ENCODE data around the gene SEC31A.

DNA sequence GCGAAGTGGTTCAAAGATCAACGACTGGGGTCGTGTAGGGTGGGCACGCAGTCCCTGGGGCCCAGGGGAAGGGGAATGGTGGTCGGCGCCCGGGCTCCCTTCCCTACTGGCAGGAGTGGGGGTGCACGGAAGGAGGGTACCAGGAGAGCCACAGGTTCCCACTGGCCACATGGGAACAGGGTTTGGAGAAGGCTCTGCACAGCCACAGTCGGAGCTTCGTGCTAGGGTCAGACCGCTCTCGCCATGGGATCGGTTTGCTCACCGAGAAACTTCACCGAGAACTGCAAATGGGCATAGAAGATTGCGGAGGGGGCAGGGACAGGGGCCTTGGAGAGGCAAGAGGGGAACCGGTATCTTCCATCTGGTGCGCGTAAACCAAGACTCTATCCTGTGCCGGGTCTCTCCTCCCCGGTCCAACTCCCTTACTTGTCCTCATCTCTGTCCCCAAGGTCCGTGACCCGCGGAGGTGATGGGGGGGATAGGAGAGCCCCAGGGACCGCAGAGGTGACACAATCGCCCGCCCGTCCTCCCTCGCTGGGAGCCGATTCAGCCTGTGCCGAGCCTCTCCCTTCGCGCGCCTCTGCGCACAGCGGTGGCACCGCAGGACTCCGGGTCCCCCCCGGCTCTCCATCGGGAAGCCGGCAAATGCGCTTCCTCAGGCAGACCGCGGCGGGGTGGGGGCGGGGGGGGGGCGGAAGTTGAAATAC, 93.4 kb downstream of the SEC31A start:
- TF ChIP-seq EZH2 (IDR thresholded peaks at IDR 0.05; ENCODE audit: borderline replicate concordance) (no peak), EZH2phosphoT487 (IDR thresholded peaks at IDR 0.05; ENCODE audit: low read depth, severe bottlenecking, unreplicated experiment) (no peak)
- TF ChIP-seq, protein P1, sequence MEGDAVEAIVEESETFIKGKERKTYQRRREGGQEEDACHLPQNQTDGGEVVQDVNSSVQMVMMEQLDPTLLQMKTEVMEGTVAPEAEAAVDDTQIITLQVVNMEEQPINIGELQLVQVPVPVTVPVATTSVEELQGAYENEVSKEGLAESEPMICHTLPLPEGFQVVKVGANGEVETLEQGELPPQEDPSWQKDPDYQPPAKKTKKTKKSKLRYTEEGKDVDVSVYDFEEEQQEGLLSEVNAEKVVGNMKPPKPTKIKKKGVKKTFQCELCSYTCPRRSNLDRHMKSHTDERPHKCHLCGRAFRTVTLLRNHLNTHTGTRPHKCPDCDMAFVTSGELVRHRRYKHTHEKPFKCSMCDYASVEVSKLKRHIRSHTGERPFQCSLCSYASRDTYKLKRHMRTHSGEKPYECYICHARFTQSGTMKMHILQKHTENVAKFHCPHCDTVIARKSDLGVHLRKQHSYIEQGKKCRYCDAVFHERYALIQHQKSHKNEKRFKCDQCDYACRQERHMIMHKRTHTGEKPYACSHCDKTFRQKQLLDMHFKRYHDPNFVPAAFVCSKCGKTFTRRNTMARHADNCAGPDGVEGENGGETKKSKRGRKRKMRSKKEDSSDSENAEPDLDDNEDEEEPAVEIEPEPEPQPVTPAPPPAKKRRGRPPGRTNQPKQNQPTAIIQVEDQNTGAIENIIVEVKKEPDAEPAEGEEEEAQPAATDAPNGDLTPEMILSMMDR (IDR thresholded peaks at IDR 0.05; ENCODE audit: poor library complexity), result no peak
